ENCODE data around the gene OTOG.

Gene OTOG

DNA sequence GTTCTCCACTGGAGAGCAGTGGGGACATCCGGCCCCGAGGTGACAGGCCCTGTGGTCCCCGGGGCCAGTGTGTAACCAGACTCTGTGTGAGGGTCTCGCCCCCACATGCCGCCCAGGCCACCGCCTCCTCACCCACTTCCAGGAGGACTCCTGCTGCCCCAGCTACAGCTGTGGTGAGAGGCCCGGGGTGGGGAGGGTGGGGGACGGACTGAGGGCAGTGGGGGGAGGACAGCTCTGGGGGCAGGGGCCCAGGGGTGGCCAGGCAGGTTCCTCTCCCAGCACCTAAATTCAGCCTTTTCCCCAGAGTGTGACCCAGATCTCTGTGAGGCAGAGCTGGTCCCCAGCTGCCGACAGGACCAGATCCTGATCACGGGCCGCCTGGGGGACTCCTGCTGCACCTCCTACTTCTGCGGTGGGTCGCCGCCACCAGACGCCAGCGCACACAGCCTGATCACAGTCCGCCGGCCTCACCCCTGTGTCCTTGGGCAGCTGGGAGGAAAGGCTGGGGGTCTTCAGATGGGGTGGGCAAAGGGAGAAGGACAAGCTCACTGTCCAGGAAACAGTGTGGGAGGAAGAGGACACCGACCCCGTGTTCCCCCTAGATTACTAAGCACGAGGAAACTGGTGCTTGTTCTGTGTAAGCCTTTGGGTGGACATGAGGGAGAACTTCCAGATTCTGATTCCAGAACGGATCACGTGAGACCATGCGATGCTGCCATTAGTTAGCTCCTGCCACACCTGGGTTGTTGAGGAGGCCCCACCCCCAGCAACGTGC, 87.9 kb downstream of the OTOG start:
- H3K36me3 ChIP-seq (ENCODE audit: control insufficient read depth, insufficient read depth, low read length) = no peaks in the 10 kb centered on the region
- H3K9ac ChIP-seq (ENCODE audit: low read depth, low read length) = no peak overlapping the region
- H3K4me1 ChIP-seq (ENCODE audit: control insufficient read depth, insufficient read depth, low read length) = no peaks in the 10 kb centered on the region
- H3K27me3 ChIP-seq (ENCODE audit: control insufficient read depth, insufficient read depth, low read length) = no peaks in the 10 kb centered on the region
- H3K9me3 ChIP-seq (ENCODE audit: control insufficient read depth, insufficient read depth, low read length) = no peaks in the 10 kb centered on the region
- no peak overlapping the region for H3K4me3 ChIP-seq (ENCODE audit: low read depth, low read length)

DNA sequence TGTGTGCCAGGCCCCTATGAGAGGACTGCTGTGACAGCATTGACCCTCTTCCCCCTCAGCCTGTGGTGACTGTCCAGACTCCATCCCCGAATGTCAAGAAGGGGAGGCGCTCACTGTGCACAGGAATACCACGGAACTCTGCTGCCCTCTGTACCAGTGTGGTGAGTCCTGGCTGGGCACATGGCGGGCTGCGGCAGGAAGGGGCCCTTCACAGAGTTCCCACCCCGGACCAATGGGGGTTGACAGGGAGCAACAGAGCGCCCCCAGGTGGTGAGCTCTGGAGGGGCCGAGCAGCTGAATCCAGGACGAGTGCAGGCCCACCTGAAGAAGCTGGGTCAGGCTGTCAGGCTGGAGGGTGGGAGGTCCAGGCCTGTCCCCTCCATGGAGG, 88.5 kb downstream of the OTOG start:
- Histone ChIP-seq H3K27me3 (ENCODE audit: control insufficient read depth, insufficient read depth, low read length) (no peaks in the 10 kb centered on the region), H3K4me3 (ENCODE audit: low read depth, low read length) (no peak overlapping the region), H3K4me1 (ENCODE audit: control insufficient read depth, insufficient read depth, low read length) (no peaks in the 10 kb centered on the region), H3K36me3 (ENCODE audit: control insufficient read depth, insufficient read depth, low read length) (no peaks in the 10 kb centered on the region), H3K9me3 (ENCODE audit: control insufficient read depth, insufficient read depth, low read length) (no peaks in the 10 kb centered on the region), H3K9ac (ENCODE audit: low read depth, low read length) (no peak overlapping the region)

GRCh38 chr11:17636721-17637120, 89.7 kb downstream of the OTOG start:
- Histone ChIP-seq H3K27me3 (ENCODE audit: control insufficient read depth, insufficient read depth, low read length) (no peaks in the 10 kb centered on the region), H3K4me3 (ENCODE audit: low read depth, low read length) (no peak overlapping the region), H3K9ac (ENCODE audit: low read depth, low read length) (no peak overlapping the region), H3K36me3 (ENCODE audit: control insufficient read depth, insufficient read depth, low read length) (no peaks in the 10 kb centered on the region), H3K9me3 (ENCODE audit: control insufficient read depth, insufficient read depth, low read length) (no peaks in the 10 kb centered on the region), H3K4me1 (ENCODE audit: control insufficient read depth, insufficient read depth, low read length) (no peaks in the 10 kb centered on the region)

- no peak overlapping the region for H3K4me3 ChIP-seq (ENCODE audit: low read depth, low read length)
- no peak overlapping the region for H3K9ac ChIP-seq (ENCODE audit: low read depth, low read length)
- no peaks in the 10 kb centered on the region for H3K4me1 ChIP-seq (ENCODE audit: control insufficient read depth, insufficient read depth, low read length)
- no peaks in the 10 kb centered on the region for H3K36me3 ChIP-seq (ENCODE audit: control insufficient read depth, insufficient read depth, low read length)
- no peaks in the 10 kb centered on the region for H3K27me3 ChIP-seq (ENCODE audit: control insufficient read depth, insufficient read depth, low read length)
- H3K9me3 ChIP-seq (ENCODE audit: control insufficient read depth, insufficient read depth, low read length) = no peaks in the 10 kb centered on the region
Observed at GRCh38 chr11:17637901-17638300, 90.8 kb downstream of the OTOG start.

- no peak overlapping the region for H3K4me3 ChIP-seq (ENCODE audit: low read depth, low read length)
- no peak overlapping the region for H3K9ac ChIP-seq (ENCODE audit: low read depth, low read length)
- H3K36me3 ChIP-seq (ENCODE audit: control insufficient read depth, insufficient read depth, low read length) = no peaks in the 10 kb centered on the region
- no peaks in the 10 kb centered on the region for H3K4me1 ChIP-seq (ENCODE audit: control insufficient read depth, insufficient read depth, low read length)
- H3K27me3 ChIP-seq (ENCODE audit: control insufficient read depth, insufficient read depth, low read length) = no peaks in the 10 kb centered on the region
- no peaks in the 10 kb centered on the region for H3K9me3 ChIP-seq (ENCODE audit: control insufficient read depth, insufficient read depth, low read length)
Observed at GRCh38 chr11:17638311-17638710, 91.3 kb downstream of the OTOG start.

DNA sequence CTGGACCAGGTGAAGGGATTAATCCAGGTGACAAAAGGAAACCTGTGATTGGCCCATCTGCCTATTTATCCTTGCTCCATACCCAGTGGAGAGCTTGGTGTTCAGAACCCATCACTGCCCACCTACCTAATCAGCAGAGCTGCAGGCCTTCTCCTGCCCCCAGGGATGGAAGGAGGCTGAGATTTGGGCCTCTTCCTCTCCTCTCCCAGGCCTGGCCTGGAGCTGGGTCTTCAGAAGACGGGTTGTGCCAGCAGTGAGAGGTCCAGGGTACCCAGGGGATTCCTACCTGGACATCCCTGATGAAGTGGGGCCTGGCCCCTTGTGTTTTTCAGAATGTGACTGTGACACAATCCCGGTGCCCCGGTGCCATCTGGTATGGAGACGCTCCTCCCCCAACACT, 92.0 kb downstream of the OTOG start:
- no peak overlapping the region for H3K4me3 ChIP-seq (ENCODE audit: low read depth, low read length)
- no peaks in the 10 kb centered on the region for H3K36me3 ChIP-seq (ENCODE audit: control insufficient read depth, insufficient read depth, low read length)
- no peaks in the 10 kb centered on the region for H3K4me1 ChIP-seq (ENCODE audit: control insufficient read depth, insufficient read depth, low read length)
- no peaks in the 10 kb centered on the region for H3K27me3 ChIP-seq (ENCODE audit: control insufficient read depth, insufficient read depth, low read length)
- no peaks in the 10 kb centered on the region for H3K9me3 ChIP-seq (ENCODE audit: control insufficient read depth, insufficient read depth, low read length)
- no peak overlapping the region for H3K9ac ChIP-seq (ENCODE audit: low read depth, low read length)

DNA sequence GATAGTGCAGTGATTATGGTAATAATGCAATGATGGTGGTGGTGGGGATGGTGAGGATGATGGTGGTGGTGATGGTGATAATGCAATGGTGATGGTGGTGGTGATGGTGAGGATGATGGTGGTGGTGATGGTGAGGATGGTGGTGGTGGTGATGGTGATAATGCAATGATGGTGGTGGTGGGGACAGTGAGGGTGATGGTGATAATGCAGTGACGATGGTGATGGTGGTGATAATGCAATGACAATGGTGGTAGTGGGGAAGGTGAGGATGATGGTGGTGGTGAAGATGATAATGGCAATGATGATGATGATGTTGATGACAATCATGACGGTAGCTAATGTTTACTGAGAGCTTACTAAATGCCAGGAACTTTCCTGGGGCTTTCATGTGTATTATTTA, 92.7 kb downstream of the OTOG start:
- no peaks in the 10 kb centered on the region for H3K36me3 ChIP-seq (ENCODE audit: control insufficient read depth, insufficient read depth, low read length)
- no peaks in the 10 kb centered on the region for H3K27me3 ChIP-seq (ENCODE audit: control insufficient read depth, insufficient read depth, low read length)
- no peak overlapping the region for H3K4me3 ChIP-seq (ENCODE audit: low read depth, low read length)
- H3K9ac ChIP-seq (ENCODE audit: low read depth, low read length) = no peak overlapping the region
- H3K4me1 ChIP-seq (ENCODE audit: control insufficient read depth, insufficient read depth, low read length) = no peaks in the 10 kb centered on the region
- H3K9me3 ChIP-seq (ENCODE audit: control insufficient read depth, insufficient read depth, low read length) = no peaks in the 10 kb centered on the region

DNA sequence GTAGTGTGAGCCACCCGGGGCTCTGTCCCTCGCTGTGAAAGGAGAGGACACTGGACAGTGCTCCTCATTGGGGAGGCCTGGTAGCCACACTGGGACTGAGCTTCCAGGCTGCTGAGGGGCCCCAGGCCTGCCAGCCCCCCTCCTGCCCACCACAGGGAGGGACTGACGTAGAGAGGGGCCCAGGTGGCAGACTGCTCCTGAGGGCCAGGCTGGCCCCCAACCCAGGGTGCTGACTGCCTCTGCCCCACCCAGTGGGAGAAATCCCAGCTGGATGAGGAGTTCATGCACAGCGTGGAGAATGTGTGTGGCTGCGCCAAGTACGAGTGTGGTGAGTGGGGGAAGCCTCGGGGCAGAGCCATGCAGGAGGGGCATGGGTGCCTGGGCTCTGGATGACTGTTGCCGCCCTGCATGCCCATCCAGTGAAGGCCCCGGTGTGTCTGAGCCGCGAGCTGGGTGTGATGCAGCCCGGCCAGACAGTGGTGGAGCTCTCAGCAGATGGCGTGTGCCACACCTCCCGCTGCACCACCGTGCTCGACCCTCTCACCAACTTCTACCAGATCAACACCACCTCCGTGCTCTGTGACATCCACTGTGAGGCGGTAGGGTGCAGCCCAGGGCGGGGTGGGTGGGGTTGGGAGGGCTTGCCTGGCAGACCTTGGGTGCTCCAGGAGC, 93.6 kb downstream of the OTOG start:
- no peaks in the 10 kb centered on the region for H3K4me1 ChIP-seq (ENCODE audit: control insufficient read depth, insufficient read depth, low read length)
- H3K9me3 ChIP-seq (ENCODE audit: control insufficient read depth, insufficient read depth, low read length) = no peaks in the 10 kb centered on the region
- H3K36me3 ChIP-seq (ENCODE audit: control insufficient read depth, insufficient read depth, low read length) = no peaks in the 10 kb centered on the region
- no peak overlapping the region for H3K9ac ChIP-seq (ENCODE audit: low read depth, low read length)
- no peak overlapping the region for H3K4me3 ChIP-seq (ENCODE audit: low read depth, low read length)
- no peaks in the 10 kb centered on the region for H3K27me3 ChIP-seq (ENCODE audit: control insufficient read depth, insufficient read depth, low read length)

DNA sequence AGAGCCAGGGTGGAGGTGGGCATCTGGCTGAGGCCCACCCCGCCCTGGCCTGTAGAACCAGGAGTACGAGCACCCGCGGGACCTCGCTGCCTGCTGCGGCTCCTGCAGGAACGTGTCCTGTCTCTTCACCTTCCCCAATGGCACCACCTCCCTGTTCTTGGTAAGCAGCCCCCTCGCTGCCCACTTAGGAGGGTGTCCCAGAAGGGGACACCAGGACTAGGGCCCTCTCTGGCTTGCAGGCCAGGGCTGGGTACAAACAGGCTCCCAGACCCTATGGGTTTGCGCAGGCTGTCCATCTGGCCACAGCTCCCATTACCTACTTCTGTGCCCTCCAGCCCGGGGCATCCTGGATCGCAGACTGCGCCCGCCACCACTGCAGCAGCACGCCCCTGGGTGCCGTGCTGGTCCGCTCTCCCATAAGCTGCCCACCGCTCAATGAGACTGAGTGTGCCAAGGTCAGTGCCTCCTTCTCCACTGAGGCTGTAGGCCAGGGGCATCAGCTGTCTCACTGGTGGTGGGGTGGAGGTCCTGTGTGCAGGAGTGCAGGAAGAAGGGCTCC, 94.8 kb downstream of the OTOG start:
- no peaks in the 10 kb centered on the region for H3K36me3 ChIP-seq (ENCODE audit: control insufficient read depth, insufficient read depth, low read length)
- no peaks in the 10 kb centered on the region for H3K9me3 ChIP-seq (ENCODE audit: control insufficient read depth, insufficient read depth, low read length)
- no peaks in the 10 kb centered on the region for H3K27me3 ChIP-seq (ENCODE audit: control insufficient read depth, insufficient read depth, low read length)
- peaks cover 2% of the 10 kb centered on the region for H3K4me1 ChIP-seq (ENCODE audit: control insufficient read depth, insufficient read depth, low read length)
- H3K4me3 ChIP-seq (ENCODE audit: low read depth, low read length) = no peak overlapping the region
- no peak overlapping the region for H3K9ac ChIP-seq (ENCODE audit: low read depth, low read length)

- Histone ChIP-seq H3K9me3 (ENCODE audit: control insufficient read depth, insufficient read depth, low read length) (no peaks in the 10 kb centered on the region), H3K36me3 (ENCODE audit: control insufficient read depth, insufficient read depth, low read length) (no peaks in the 10 kb centered on the region), H3K4me1 (ENCODE audit: control insufficient read depth, insufficient read depth, low read length) (peaks cover 2% of the 10 kb centered on the region), H3K4me3 (ENCODE audit: low read depth, low read length) (no peak overlapping the region), H3K9ac (ENCODE audit: low read depth, low read length) (no peak overlapping the region), H3K27me3 (ENCODE audit: control insufficient read depth, insufficient read depth, low read length) (no peaks in the 10 kb centered on the region)
Observed at GRCh38 chr11:17642370-17642769, 95.3 kb downstream of the OTOG start.

DNA sequence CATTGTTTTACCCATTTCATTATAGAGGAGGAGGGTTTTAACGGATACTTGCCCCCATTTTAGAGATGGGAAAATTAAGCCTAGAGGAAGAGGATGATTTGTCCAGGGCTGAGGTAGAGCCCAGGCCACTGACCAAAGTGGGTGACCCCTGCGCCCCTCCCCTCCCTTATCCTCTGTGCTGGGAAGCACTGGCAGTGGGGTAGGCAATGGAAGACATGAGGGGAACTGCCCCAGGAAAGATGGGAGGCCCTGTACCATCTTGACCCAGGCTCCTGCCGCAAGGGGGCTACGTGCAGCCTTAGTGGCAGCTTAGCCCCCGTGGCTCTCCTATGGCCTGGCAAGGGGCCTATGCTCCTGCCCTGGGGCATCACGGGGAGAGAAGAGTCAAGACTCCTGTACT, 95.9 kb downstream of the OTOG start:
- no peaks in the 10 kb centered on the region for H3K27me3 ChIP-seq (ENCODE audit: control insufficient read depth, insufficient read depth, low read length)
- H3K36me3 ChIP-seq (ENCODE audit: control insufficient read depth, insufficient read depth, low read length) = no peaks in the 10 kb centered on the region

More for the DNA sequence above, 95.9 kb downstream of the OTOG start:
- Histone ChIP-seq H3K9me3 (ENCODE audit: control insufficient read depth, insufficient read depth, low read length) (no peaks in the 10 kb centered on the region), H3K9ac (ENCODE audit: low read depth, low read length) (no peak overlapping the region), H3K4me3 (ENCODE audit: low read depth, low read length) (no peak overlapping the region), H3K4me1 (ENCODE audit: control insufficient read depth, insufficient read depth, low read length) (peaks cover 2% of the 10 kb centered on the region)

All from iPS-15b (cell line).